Measurements from ENCODE around the gene CDK4.

GRCh38 chr12:57751788-57752667 is at the start of gene CDK4:
- TF ChIP-seq CTCF (conservative IDR thresholded peaks at IDR 0.05): no peak
- no peak for TF ChIP-seq EZH2 (IDR thresholded peaks at IDR 0.05; ENCODE audit: low read depth)

All from PC-9 (cell line).